DND-41 (cell line): ENCODE data around the gene STPG3.

ENCODE experiments used
- CTCF ChIP-seq: IDR thresholded peaks from 2 replicates; pipeline ENCODE4 v1.5.1; 2012; ENCODE audit warnings: borderline replicate concordance, low read length, moderate library complexity, mild to moderate bottlenecking; ENCODE audit not compliant: poor library complexity, severe bottlenecking; ENCODE audit errors: extremely low read depth
- EZH2 ChIP-seq: IDR thresholded peaks from 3 replicates; pipeline ENCODE4 v1.6.1; 2012; ENCODE audit warnings: borderline replicate concordance, low read depth, mild to moderate bottlenecking, moderate library complexity, low read length, inconsistent platforms; ENCODE audit not compliant: severe bottlenecking

GRCh38 chr9:137298401-137299202 is 47.5 kb downstream of the STPG3 start:
- TF ChIP-seq CTCF (no peak), EZH2 (no peak)
